Measurements from ENCODE around the gene STMN3.

GRCh38 chr20:63606686-63607085 is 46.5 kb downstream of the STMN3 start:
- TF ChIP-seq POLR2AphosphoS5 (IDR thresholded peaks at IDR 0.05; ENCODE audit: borderline replicate concordance, low read depth, low read length) (no peak), EZH2 (IDR thresholded peaks at IDR 0.05) (no peak)

All from SK-N-MC (cell line).